ENCODE data around the gene PTPN21.

The PTPN21 gene

GRCh38 chr14:88500611-88501010 is 54.2 kb downstream of the PTPN21 start:
- no peak for DNase-seq (ENCODE audit: low read depth)
- TF ChIP-seq CTCF (IDR thresholded peaks at IDR 0.05; ENCODE audit: low read depth, low read length) (no peak), MYC (IDR thresholded peaks at IDR 0.05; ENCODE audit: low read depth, low read length) (no peak), MAX (IDR thresholded peaks at IDR 0.05; ENCODE audit: low read depth, low read length) (no peak), POLR2A (IDR thresholded peaks at IDR 0.05; ENCODE audit: extremely low read depth, insufficient read length) (no peak)
- H3K4me3 ChIP-seq (ENCODE audit: low read depth, low read length) = no peak overlapping the region

GRCh38 chr14:88499225-88499624 is 55.6 kb downstream of the PTPN21 start:
- TF ChIP-seq MAX (IDR thresholded peaks at IDR 0.05; ENCODE audit: low read depth, low read length) = no peak
- no peak for TF ChIP-seq MYC (IDR thresholded peaks at IDR 0.05; ENCODE audit: low read depth, low read length)
- TF ChIP-seq CTCF (IDR thresholded peaks at IDR 0.05; ENCODE audit: low read depth, low read length) = no peak
- TF ChIP-seq POLR2A (IDR thresholded peaks at IDR 0.05; ENCODE audit: extremely low read depth, insufficient read length) = no peak
- no peak overlapping the region for H3K4me3 ChIP-seq (ENCODE audit: low read depth, low read length)
- DNase-seq (ENCODE audit: low read depth) = no peak

GRCh38 chr14:88496414-88496813 is 58.4 kb downstream of the PTPN21 start:
- TF ChIP-seq MYC (IDR thresholded peaks at IDR 0.05; ENCODE audit: low read depth, low read length) = no peak
- TF ChIP-seq MAX (IDR thresholded peaks at IDR 0.05; ENCODE audit: low read depth, low read length) = no peak
- no peak for TF ChIP-seq CTCF (IDR thresholded peaks at IDR 0.05; ENCODE audit: low read depth, low read length)
- TF ChIP-seq POLR2A (IDR thresholded peaks at IDR 0.05; ENCODE audit: extremely low read depth, insufficient read length) = no peak
- no peak overlapping the region for H3K4me3 ChIP-seq (ENCODE audit: low read depth, low read length)
- no peak for DNase-seq (ENCODE audit: low read depth)

- no peak for DNase-seq (ENCODE audit: low read depth)
- TF ChIP-seq MYC (IDR thresholded peaks at IDR 0.05; ENCODE audit: low read depth, low read length) = no peak
- TF ChIP-seq CTCF (IDR thresholded peaks at IDR 0.05; ENCODE audit: low read depth, low read length) = no peak
- no peak for TF ChIP-seq POLR2A (IDR thresholded peaks at IDR 0.05; ENCODE audit: extremely low read depth, insufficient read length)
- TF ChIP-seq MAX (IDR thresholded peaks at IDR 0.05; ENCODE audit: low read depth, low read length) = no peak
- H3K4me3 ChIP-seq (ENCODE audit: low read depth, low read length) = no peak overlapping the region
Measured at GRCh38 chr14:88493392-88494185, 61.2 kb downstream of the PTPN21 start.

GRCh38 chr14:88492272-88493089 is 62.3 kb downstream of the PTPN21 start:
- TF ChIP-seq MYC (IDR thresholded peaks at IDR 0.05; ENCODE audit: low read depth, low read length) (0 out of 2 replicates have a peak, but pooled peaks have one; percentile 14), MAX (IDR thresholded peaks at IDR 0.05; ENCODE audit: low read depth, low read length) (no peak), CTCF (IDR thresholded peaks at IDR 0.05; ENCODE audit: low read depth, low read length) (peak; percentile 77), POLR2A (IDR thresholded peaks at IDR 0.05; ENCODE audit: extremely low read depth, insufficient read length) (no peak)
- peak; percentile 82 for DNase-seq (ENCODE audit: low read depth)
- H3K4me3 ChIP-seq (ENCODE audit: low read depth, low read length) = no peak overlapping the region
